CD4-positive, alpha-beta T cell treated with Interleukin-4 for 1 hour (primary cell): Measurements from ENCODE around the gene ERVK3-1.
"Not testable (repeated sequence)": the region's sequence is repeated elsewhere in the genome, so short reads cannot be mapped to it uniquely, and the experiment has no call there.

ENCODE experiments used
- DNase-seq, 2 donors: peaks; one replicate each; pipeline ENCODE4 v3.0.0-alpha.2; 2020 to 2022

The ERVK3-1 gene

DNA sequence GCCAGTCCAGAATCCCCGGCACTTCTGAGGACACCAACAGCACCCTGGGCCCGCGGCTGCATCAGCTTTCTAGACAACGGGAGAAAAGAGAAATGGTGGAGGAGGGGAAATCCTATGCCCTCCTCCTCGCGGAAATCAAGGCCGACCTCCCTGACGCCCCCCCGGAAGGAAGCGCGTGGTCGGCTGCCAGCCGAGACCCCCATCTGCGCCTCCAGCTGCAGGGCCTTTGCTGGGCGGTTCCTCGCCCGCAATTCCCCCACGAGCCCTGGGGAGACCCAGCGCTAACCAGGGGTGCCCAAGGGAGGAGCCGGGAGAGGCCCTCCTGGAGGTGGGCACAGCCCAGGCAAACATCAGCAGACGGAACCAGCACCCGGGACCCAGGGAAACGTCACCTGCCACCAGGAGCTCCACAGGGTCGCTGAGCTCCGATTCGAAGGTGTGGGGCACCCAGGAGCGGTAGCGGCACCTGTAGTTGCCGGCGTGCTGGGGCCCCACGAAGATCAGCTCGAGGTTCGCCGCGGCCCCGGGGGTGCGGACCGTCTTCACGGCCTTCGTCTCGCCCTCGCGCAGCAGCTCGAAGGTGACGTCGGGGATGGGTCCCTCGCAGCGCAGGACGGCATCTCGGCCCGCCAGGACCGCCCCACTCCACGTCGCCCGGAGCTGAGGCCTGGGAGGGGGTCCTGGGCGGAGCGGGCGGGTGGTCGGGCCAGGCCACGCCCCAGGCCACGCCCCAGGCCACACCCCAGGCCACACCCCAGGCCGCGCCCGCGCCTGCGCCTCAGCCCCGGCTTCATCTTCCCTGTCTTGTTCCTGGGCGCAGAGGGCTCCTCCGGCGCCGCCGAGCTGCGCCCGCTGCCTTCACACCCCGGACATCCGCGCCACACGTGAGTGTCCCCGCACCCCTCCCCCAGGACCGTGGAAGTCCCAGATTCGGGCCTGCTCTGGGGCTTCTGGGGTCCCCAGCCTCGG lies 42.1 kb downstream of the ERVK3-1 start:
- DNase-seq: peak; percentile 73

DNA sequence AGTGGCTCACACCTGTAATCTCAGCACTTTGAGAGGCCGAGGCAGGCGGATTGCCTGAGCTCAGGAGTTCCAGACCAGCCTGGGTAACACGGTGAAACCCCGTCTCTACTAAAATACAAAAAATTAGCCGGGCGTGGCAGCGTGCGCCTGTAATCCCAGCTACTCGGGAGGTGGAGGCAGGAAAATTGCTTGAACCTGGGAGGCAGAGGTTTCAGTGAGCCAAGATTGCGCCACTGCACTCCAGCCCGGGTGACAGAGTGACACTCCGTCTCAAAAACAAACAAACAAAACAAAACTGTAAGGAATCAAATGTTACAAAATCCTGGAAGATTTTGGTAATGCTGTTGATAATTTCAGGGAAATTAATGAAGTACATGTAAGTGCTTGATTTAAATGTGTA lies 42.9 kb downstream of the ERVK3-1 start:
- not testable (repeated sequence) for DNase-seq

DNA sequence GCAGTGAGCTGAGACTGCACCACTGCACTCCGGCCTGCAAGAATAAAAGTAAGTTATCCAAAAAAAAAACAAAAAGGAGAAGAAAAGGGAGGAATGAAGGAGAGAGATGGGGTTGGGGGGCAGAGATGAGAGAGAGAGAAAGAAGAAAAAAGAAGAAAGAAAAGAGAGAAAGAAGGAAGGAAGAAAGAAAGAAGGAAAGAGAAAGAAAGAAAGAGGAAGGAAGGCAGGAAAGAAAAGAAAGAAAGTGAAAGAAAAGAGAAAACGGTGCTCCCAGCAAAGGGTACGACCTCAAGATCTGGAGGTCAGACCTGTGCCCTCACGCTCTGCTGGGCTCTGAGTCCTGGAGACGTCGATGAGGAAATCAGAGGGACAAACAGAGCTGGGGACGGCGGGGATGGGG lies 44.4 kb downstream of the ERVK3-1 start:
- DNase-seq: no peak

DNA sequence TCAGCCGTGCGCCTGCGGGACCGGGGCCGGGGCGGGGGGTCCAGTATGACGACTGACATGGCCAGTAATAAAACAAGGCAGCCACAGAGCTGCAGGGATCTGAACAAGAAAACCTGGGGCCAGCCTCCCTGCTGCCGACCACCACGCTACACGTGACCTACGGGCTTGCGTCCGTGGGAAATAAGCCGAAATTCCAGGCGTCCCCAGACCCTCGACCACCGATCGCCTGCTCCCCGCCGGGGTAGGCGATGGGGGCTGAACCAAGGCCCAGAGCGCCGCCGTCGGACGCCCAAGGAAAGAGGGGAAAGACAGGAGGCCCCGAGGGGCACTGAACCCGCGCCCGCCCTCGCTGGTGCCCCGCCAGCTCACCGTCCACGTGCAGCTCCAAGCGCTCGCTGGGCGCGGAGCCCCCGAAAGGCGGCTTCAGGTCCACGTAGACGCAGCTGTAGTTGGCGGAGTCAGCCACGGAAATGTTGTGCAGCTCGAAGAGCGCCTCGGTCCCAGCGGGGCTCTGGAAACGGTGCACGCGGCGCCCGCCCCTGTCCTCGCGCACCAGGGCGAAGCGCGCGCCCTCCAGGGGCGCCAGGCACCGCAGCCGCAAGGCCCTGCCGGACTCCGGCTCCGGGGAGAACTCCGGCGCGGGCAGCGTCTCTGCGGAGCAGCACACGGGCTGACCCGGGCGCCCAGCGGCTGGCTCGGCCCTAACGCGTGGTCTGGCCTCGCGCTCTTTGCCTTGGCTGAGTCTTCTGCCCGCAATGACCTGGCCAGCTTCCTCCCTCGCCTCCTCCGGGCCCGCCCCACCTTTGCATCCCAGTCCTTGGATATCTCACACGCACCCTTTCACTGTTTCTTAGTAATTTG lies 45.1 kb downstream of the ERVK3-1 start:
- no peak for DNase-seq

DNA sequence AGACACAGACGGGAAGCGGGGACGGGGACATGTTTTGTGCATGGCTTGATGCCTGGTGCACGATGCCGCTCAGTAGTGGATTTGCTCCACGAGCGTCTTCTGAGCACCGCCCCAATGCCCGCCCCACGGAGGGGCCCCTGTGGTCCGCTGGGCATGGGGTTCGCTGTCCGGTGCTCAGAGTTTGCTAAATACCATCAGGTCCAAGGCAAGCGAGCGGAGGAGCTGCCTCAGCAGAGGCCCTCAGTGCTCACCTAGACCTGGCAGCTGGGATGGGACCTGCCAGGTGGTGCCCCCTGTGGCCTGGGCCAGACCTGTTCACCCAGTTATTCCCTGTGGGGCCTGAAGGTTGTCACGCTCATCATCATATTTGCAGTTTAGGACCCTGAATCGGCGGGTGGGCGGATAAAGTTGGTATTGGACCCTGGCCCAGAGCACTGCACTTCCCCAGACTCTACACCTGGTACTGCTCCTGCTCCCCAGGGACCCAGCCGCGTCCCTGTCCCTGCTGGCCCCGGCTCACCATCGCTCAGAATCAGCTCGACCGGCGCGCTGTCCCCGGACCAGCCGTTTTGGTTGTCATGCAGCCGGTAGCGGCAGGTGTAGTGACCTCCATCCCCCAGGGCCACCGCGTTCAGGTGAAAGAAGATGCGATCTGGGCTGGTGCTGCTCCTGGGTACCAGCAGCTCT lies 45.8 kb downstream of the ERVK3-1 start:
- no peak for DNase-seq

DNA sequence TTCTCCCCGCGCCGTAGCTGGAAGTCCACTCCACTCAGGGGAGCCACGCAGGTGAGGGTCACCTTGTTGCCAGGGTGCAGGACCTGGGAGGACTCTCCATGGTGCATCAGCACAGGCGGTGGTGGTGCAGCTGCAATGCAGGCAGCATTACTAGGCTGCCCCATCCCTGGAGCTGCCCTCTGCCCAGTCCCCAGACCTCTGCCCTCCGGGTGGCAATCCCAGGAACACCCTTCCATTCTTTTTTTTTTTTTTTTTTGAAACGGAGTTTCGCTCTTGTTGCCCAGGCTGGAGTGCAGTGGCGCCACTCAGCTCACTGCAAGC lies 46.3 kb downstream of the ERVK3-1 start:
- no peak for DNase-seq

DNA sequence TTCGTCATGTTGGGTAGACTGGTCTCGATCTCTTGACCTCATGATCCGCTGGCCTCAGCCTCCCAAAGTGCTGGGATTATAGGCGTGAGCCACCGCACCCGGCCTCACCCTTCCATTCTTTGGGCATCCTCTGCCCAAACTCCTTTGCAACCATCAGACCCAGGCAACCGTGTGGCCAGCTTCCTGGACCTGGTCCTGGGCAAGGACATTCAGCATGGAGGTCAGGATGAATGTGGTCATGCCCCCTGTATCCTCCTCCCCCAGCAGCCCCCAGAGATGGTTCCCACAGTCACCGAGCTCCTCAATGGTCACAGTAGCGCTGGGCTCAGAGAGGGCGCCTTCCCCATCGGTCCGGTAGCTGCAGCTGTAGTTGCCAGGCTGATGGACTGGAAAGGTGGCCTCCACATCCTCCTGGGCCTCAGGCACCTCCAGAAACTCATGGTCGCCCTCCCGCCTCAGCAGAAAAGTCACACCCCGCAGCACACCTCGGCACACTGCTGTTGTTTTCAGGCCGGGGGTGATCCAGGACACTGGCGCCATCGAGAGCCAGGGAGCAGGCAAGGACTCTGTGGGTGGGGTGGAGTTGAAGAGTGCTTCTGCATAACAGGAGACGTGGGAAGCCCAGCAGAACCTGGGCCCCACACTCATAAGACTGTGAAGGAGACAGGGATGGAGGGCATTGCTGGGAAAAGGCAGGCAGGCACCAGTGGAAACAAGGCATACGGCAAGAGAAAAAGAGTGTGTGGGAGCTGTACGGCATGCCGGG lies 47.0 kb downstream of the ERVK3-1 start:
- no peak for DNase-seq

DNA sequence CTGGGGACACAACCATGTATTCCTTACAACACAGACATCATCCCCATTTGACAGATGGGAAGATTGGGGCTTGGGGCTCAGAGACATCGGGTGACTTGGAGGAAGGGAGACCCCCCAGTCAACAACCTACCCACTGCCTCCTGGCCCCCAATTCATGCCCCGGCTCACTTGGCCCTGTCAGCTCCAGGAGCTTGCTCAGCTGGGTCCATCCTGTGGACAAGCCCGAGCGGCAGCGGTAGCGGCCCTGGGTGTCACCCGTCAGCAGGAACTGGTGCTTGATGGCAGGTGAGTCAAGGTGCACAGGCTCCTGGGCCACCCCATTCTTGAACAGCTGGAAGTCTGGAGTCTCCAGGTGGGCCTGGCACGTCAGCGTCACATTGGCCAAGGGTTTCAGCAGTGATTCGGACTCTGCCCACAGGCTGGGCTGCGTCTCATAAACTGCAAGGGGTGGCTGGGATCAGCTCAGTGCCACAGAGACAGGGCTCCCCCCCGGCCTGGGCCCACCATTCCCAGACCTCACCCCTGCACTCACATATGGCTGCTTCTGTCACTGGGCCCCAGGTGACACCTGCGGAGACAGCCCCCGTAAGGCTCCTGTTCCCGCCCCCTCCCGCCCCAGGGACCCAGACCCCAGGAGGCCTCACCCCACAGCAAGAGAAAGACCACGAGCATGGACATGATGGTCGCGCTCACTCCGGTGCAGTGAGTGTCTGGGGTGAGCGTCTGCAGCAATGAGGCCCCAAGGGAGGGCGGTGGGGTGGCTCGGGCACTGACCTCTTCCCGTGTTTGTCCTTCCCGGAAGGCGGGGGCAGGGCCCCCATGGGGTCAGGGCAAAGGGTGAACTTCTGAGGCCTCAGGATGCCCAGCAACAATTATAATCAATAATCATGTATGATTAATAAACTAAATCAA lies 47.8 kb downstream of the ERVK3-1 start, which contains the start of gene A1BG:
A1BG (minus strand) TSS at position 733 of the 912 bp plus-strand sequence; CDS start at position 678, 55 bp downstream.
- no peak for DNase-seq

DNA sequence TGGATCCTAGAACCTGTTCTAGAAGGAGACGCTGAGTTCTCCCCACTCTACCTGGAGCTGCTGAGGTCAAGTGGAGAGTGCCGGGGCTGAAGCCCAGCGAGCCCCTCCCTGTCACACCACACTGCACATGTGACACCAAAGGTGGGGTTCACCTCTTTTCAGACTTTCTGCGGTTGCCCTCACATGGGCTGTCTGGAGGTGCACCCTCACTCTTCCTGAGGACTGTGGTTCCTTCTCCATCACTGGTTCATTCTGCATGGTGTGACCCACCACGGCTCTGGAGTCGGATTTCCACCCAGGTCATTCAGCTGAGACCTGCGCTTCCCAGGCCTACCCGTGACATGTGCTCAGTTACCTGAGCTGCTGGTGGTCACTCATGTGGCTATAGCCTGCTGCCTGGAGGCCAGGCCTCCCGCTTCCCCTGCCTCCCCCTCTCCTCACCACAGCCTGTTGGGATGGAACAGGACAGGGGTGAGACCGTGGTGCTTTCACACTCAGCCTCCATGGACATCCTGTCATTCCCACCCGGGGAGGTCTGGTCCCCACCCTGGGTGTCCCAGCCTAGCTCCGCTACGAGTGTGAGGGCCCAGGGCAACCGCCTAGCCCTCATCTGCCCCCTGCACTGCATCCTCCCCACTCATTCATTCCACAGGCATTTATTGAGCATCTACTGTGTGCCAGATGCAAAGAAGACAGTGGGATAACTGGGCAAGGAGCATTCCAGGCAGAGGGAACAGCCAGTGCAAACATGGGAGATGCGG lies 48.7 kb downstream of the ERVK3-1 start:
- no peak for DNase-seq

DNA sequence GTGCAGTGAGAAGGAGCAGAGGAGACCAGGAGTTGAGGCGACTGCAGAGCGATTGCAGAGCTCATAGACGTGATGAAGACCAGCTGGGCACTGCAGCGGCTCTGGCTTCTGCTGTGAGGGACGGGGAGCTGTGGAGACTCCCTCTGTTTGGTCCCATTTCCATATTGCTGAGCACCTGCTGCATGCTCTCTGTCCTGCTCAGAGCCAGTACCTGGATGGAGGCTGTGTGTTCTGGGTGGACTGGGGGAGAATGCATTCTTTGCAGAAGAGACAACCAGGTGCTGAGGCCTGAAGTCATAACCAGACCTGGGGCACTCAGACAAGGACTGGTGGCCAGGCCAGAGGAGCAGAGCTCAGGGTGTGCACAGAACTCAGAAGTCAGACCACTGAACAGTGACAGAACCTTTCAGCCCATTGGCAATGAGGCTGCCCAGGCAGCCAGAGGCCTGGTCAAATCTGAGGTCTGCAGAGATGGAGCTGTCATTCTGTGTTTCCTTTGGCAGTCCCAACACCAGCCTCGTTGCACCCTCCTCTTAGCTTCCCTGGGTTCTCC lies 49.4 kb downstream of the ERVK3-1 start:
- no peak for DNase-seq

DNA sequence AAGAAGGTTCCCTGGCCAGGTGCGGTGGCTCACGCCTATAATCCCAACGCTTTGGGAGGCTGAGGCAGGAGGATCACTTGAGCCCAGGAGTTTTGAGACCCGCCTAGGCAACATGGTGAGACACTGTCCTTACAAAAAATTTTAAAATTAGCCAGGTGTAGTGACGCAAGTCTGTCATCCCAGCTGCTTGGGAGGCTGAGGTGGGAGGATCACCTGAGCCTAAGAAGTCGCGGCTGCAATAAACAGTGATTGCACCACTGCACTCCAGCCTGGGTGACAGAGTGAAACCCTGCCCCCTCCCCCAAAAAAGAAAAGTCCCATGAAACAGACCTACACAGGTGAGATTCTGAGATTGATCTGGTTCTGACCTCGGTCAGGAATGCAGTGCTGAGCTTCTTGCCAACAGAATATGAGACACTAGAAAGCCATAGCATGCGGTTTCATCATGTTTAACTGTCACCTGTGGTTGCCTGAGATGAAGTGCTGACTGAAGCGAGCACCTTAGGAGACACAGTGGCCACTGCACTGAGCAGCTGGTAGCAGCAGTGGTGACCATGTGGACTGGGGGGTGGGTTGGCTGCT lies 50.1 kb downstream of the ERVK3-1 start:
- DNase-seq: no peak

DNA sequence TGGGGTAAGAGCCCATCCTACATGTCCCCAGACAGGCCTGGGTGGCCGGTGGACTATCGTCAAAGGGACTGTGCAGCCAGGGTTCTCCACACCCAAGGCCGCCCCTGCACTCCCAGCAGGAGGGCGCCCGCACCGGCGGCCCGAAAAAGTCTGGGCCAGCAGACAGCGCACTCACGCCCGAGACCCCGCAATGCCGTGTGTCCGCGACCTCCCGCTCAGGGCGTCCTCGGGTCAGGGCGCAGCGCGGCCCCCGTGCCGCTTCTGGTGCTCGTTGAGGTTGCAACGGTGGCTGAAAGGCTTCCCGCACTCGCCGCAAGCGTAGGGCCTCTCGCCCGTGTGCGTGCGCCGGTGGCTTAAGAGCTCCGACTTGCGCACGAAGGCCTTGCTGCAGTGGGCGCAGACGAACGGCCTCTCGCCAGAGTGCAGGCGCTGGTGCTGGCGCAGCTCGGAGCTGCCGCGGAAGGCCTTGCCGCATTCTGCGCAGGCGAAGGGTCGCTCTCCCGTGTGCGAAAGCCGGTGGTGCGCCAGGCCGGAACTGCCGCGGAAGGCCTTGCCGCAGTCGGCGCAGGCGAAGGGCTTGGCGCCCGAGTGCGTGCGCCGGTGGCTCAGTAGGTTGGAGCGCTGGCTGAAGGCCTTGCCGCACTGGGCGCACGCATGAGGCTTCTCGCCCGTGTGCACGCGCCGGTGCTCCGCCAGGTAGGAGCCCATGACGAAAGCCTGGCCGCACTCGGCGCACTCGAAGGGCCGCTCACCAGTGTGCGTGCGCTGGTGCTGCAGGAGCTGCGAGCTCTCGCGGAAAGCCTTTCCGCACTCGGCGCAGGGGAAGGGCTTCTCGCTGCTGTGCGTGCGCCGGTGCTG lies 51.0 kb downstream of the ERVK3-1 start:
- DNase-seq: peak in 1 of 2 donors; percentile 30

DNA sequence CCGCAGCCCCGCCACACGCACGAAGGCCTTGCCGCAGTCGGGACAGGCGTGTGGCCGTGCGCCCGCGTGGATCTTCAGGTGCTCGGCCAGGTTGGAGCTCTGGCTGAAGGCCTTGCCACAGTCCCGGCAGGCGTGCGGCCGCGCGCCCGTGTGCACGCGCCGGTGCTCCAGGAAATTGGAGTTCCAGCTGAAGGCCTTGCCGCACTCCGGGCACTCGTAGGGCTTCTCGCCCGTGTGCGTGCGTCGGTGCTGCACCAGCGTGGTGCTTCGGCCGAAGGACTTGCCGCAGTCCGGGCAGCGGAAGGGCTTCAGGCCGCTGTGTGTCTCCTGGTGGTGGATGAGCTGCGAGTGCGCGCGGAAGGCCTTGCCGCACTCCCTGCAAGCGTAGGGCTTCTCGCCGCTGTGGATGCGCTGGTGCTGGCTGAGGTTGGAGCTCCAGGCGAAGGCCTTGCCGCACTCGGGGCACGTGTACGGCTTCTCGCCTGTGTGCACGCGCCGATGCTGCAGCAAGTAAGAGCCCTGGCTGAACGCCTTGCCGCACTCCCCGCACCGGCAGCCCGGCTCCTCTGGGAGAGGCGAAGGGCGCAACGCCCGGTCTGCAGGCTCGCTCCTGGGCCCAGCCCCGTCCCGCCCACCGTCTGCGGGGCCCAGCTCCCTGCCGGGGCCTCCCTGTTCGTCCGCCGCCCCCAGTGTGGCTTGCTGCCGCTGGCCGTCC lies 51.7 kb downstream of the ERVK3-1 start:
- no peak for DNase-seq

DNA sequence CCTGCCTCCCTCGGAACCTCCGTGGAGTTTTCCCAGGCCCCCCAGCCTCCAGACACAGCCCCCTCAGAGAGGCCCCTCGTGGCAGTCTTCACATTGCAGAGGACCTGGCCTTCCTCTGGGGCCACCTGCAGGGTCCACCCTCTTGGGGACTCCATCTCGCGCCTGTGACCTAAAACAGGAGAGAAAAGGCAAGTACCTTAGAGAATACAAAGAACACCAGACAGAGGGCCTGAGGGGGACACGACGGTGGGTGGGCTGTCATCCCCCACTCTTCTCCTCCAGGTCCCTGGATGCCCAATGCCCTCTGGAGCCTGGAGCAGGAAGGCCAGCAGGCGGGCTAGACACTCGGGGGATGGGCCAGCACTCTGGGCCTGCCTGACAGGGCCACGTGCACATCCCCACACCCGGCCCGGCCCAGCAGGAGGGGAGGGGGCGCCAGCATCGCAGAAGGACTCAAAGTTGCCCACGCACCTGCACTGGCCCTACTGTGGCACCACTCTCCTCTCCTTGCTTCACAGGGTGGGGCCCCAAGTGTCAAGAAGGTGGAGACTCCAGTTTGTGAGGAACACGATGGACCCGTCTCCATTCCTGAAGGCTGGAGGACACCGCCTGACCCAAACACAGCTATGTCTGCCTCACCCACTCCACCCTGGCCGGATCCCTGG lies 52.4 kb downstream of the ERVK3-1 start:
- DNase-seq: no peak

DNA sequence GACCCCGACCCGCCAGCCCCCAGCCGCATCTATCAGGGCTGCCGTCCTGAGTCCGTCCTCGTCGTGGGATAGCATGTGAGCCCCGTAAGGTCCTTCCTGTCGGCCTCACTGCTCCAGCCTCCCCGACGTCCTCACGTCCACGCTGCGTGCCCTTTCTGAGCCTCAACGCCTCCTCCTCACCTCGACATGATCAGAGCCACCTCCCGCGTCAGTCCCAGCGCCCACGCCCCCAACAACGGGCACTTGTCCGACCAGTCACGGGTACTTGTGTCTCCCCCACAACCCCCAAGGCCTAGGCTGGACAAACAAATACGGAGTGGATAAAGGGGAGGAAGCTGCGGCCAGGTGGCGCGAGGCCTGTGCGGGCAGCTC lies 56.7 kb downstream of the ERVK3-1 start:
- peak; percentile 32 to 34 for DNase-seq

DNA sequence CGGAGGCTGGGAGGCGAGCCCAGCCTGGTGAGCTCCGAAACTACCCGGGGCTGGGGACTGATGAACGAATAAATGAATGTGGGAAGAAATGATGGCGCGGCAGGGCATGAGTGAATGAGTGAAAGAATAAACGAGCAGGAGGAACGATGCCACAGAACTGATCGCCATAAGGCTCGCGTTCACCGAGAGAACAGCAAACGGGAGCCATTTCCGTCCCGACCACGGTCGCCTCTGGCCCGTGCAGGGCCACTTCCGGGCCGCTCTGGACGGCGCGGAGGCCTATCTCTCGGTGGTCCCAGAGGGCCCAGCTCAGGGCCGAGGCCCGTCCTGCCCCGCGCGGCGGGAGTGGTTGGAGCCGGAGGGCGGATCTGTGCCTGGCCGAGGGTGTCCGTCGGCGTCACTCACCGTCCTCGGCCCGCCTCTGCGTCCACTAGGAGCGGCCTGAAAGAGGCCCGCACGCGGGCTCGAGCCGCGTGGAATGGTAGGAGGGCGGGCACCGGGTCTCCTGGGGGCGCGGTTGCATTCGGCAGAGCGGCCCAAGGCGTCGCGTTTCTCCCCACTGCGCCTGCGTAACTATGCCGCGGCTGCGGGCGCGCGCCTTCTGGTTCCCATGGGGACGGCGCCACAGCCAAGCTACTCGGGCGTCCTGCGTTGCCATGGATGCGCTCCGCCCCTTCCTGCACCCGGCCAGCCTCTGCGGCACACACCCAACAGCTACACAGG lies 57.3 kb downstream of the ERVK3-1 start, which contains the start of gene ZNF497:
ZNF497 (minus strand) TSS at position 480 of the 723 bp plus-strand sequence. CDS start 5,116 bp downstream, outside the sequence.
- DNase-seq: peak; percentile 97 to 98

DNA sequence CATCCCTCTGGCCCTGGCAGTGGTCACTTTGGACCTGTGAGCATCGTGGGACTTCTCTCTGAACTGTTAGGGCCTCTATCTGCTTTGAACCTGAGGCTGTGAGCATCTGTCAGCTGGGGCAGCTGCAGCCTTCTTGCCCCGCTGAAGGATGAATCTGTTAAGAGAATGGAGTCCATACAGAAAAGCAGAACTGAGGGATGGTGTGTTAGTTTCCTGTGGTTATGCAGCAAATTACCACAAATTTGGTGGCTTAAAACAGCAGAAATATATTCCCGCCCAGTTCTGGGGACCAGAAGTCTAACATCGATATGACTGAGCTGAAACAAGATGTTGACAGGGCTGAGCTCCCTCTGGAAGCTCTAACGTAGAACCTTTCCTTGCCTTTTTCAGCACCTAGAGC lies 59.0 kb downstream of the ERVK3-1 start:
- DNase-seq: no peak
